LoVo (cell line): Measurements from ENCODE around the gene ZBTB8B.
A peak's percentile ranks its signal among the peaks of the same experiment; 100 is the strongest.
"Not testable (repeated sequence)": the region's sequence is repeated elsewhere in the genome, so short reads cannot be mapped to it uniquely, and the experiment has no call there.

Experiments
- DNase-seq: peaks from one replicate; pipeline ENCODE4 v3.0.0-alpha.2; 2016; ENCODE audit warnings: low spot score

ZBTB8B gene

GRCh38 chr1:32464716-32465577, at the start of gene ZBTB8B:
TSS of gene ZBTB8B (plus strand) at chr1:32465072. CDS start at chr1:32470625, 5,553 bp downstream.
- peak; percentile 45 for DNase-seq

- DNase-seq: no peak
Observed at GRCh38 chr1:32421775-32422174, 43.1 kb upstream of the ZBTB8B start.

GRCh38 chr1:32426489-32427255, 38.2 kb upstream of the ZBTB8B start:
- DNase-seq: no peak

- DNase-seq: no peak
Observed at GRCh38 chr1:32427264-32427963, 37.5 kb upstream of the ZBTB8B start.

- DNase-seq: no peak
Observed at GRCh38 chr1:32431736-32432400, 33.0 kb upstream of the ZBTB8B start.

- no peak for DNase-seq
Observed at GRCh38 chr1:32438136-32438535, 26.7 kb upstream of the ZBTB8B start.

- DNase-seq: not testable (repeated sequence)
Observed at GRCh38 chr1:32438777-32439176, 26.1 kb upstream of the ZBTB8B start.

GRCh38 chr1:32441467-32441866, 23.4 kb upstream of the ZBTB8B start:
- DNase-seq: not testable (repeated sequence)

- no peak for DNase-seq
Observed at GRCh38 chr1:32447469-32448185, 17.2 kb upstream of the ZBTB8B start.

- DNase-seq: peak; percentile 41
Observed at GRCh38 chr1:32448186-32448772, 16.6 kb upstream of the ZBTB8B start.

- no peak for DNase-seq
Observed at GRCh38 chr1:32448773-32449456, 16.0 kb upstream of the ZBTB8B start.

- DNase-seq: not testable (repeated sequence)
Observed at GRCh38 chr1:32449457-32449831, 15.4 kb upstream of the ZBTB8B start.

- no peak for DNase-seq
Observed at GRCh38 chr1:32454726-32455125, 10.1 kb upstream of the ZBTB8B start.

GRCh38 chr1:32455958-32456357, 8.9 kb upstream of the ZBTB8B start:
- no peak for DNase-seq

- not testable (repeated sequence) for DNase-seq
Observed at GRCh38 chr1:32458798-32459197, 6.1 kb upstream of the ZBTB8B start.

GRCh38 chr1:32462977-32463376, 1.9 kb upstream of the ZBTB8B start:
- DNase-seq: not testable (repeated sequence)

- DNase-seq: no peak
Observed at GRCh38 chr1:32464191-32464715, 619 bp upstream of the ZBTB8B start.

GRCh38 chr1:32465578-32465933, 684 bp downstream of the ZBTB8B start:
- DNase-seq: no peak

GRCh38 chr1:32466761-32467160, 1.9 kb downstream of the ZBTB8B start:
- no peak for DNase-seq

GRCh38 chr1:32468791-32469190, 3.9 kb downstream of the ZBTB8B start:
- no peak for DNase-seq
